IPS-18c (cell line): ENCODE results near the gene ZNF462.

Experiments
- H3K4me3 ChIP-seq: 2 replicates; pipeline ENCODE4 v1.7.0; 2013; ENCODE audit warnings: low read depth, mild to moderate bottlenecking, low read length, moderate library complexity; ENCODE audit not compliant: insufficient read depth
- H3K9me3 ChIP-seq: one replicate; pipeline ENCODE4 v1.6.1; 2013; ENCODE audit warnings: mild to moderate bottlenecking, low read length, moderate library complexity; ENCODE audit not compliant: control insufficient read depth, insufficient read depth

ZNF462 gene

GRCh38 chr9:106931466-106931865, 68.5 kb downstream of the ZNF462 start:
- H3K9me3 ChIP-seq, result no peaks in the 10 kb centered on the region
- H3K4me3 ChIP-seq, result no peak overlapping the region

GRCh38 chr9:106932178-106932577, 69.2 kb downstream of the ZNF462 start:
- Histone ChIP-seq H3K9me3 (no peaks in the 10 kb centered on the region), H3K4me3 (no peak overlapping the region)

- no peaks in the 10 kb centered on the region for H3K9me3 ChIP-seq
Measured at GRCh38 chr9:106932675-106933074, 69.7 kb downstream of the ZNF462 start.

GRCh38 chr9:106933470-106933869, 70.5 kb downstream of the ZNF462 start:
- no peak overlapping the region for H3K4me3 ChIP-seq
- no peaks in the 10 kb centered on the region for H3K9me3 ChIP-seq

More at GRCh38 chr9:106932675-106933074, 69.7 kb downstream of the ZNF462 start:
- no peak overlapping the region for H3K4me3 ChIP-seq

GRCh38 chr9:106934442-106935238, 71.7 kb downstream of the ZNF462 start:
- Histone ChIP-seq H3K9me3 (no peaks in the 10 kb centered on the region), H3K4me3 (no peak overlapping the region)

- no peaks in the 10 kb centered on the region for H3K9me3 ChIP-seq
- no peak overlapping the region for H3K4me3 ChIP-seq
Measured at GRCh38 chr9:106936680-106937079, 73.7 kb downstream of the ZNF462 start.

- Histone ChIP-seq H3K9me3 (no peaks in the 10 kb centered on the region), H3K4me3 (no peak overlapping the region)
Measured at GRCh38 chr9:106941916-106942315, 79.0 kb downstream of the ZNF462 start.

GRCh38 chr9:106945727-106946660, 83.0 kb downstream of the ZNF462 start:
- Histone ChIP-seq H3K4me3 (no peak overlapping the region), H3K9me3 (no peaks in the 10 kb centered on the region)

GRCh38 chr9:106947106-106947900, 84.3 kb downstream of the ZNF462 start:
- H3K4me3 ChIP-seq, result no peak overlapping the region
- no peaks in the 10 kb centered on the region for H3K9me3 ChIP-seq

GRCh38 chr9:106953174-106953573, 90.2 kb downstream of the ZNF462 start:
- H3K9me3 ChIP-seq, result no peaks in the 10 kb centered on the region
- no peak overlapping the region for H3K4me3 ChIP-seq

GRCh38 chr9:106954558-106954957, 91.6 kb downstream of the ZNF462 start:
- Histone ChIP-seq H3K4me3 (no peak overlapping the region), H3K9me3 (no peaks in the 10 kb centered on the region)

GRCh38 chr9:106954974-106955850, 92.2 kb downstream of the ZNF462 start:
- Histone ChIP-seq H3K4me3 (no peak overlapping the region), H3K9me3 (no peaks in the 10 kb centered on the region)

GRCh38 chr9:106956971-106957370, 94.0 kb downstream of the ZNF462 start:
- H3K9me3 ChIP-seq, result no peaks in the 10 kb centered on the region
- H3K4me3 ChIP-seq, result no peak overlapping the region

- Histone ChIP-seq H3K4me3 (no peak overlapping the region), H3K9me3 (no peaks in the 10 kb centered on the region)
Measured at GRCh38 chr9:106958955-106959657, 96.1 kb downstream of the ZNF462 start.

GRCh38 chr9:106960258-106960657, 97.3 kb downstream of the ZNF462 start:
- no peak overlapping the region for H3K4me3 ChIP-seq
- H3K9me3 ChIP-seq, result no peaks in the 10 kb centered on the region

- no peak overlapping the region for H3K4me3 ChIP-seq
- H3K9me3 ChIP-seq, result no peaks in the 10 kb centered on the region
Measured at GRCh38 chr9:106961623-106962022, 98.7 kb downstream of the ZNF462 start.
